ENCODE results near the gene TARS2. TPM values are rescaled to one million over a fixed set of nuclear protein-coding genes. Genes with fewer than 3 reads are reported as not detected.

TARS2 gene
- total and polyA plus RNA-seq, 2 of the 13 experiments (the other 11 are each of a cell fraction or from before 2014, with no cell fraction given): 21.3 to 22.8 TPM

- peak; percentile 81 for TF ChIP-seq ZNF362 (CRISPR knock-in tag; IDR thresholded peaks at IDR 0.05; ENCODE audit: borderline replicate concordance)
- TF ChIP-seq DDIT3 (CRISPR knock-in tag; IDR thresholded peaks at IDR 0.05): no peak
- no peak for TF ChIP-seq ZNF644 (CRISPR knock-in tag; IDR thresholded peaks at IDR 0.05; ENCODE audit: low read depth)
- TF ChIP-seq ZNF224 (CRISPR knock-in tag; IDR thresholded peaks at IDR 0.05): no peak
- no peak for TF ChIP-seq HES4 (CRISPR knock-in tag; IDR thresholded peaks at IDR 0.05; ENCODE audit: borderline replicate concordance)
- TF ChIP-seq ZNF496 (CRISPR knock-in tag; IDR thresholded peaks at IDR 0.05; ENCODE audit: insufficient replicate concordance): no peak
- no peak for TF ChIP-seq PBX3 (CRISPR knock-in tag; IDR thresholded peaks at IDR 0.05; ENCODE audit: borderline replicate concordance)
- TF ChIP-seq ISX (CRISPR knock-in tag; conservative IDR thresholded peaks at IDR 0.05): no peak
- no peak for TF ChIP-seq ZNF260 (CRISPR knock-in tag; IDR thresholded peaks at IDR 0.05; ENCODE audit: borderline replicate concordance, low read depth)
- TF ChIP-seq ZNF646 (CRISPR knock-in tag; IDR thresholded peaks at IDR 0.05): no peak
- peak; percentile 61; the same call in 1 of the 2 replicates for TF ChIP-seq ATF2 (CRISPR knock-in tag; IDR thresholded peaks at IDR 0.05)
- TF ChIP-seq PCBP2 (optimal IDR thresholded peaks at IDR 0.05; ENCODE audit: low read depth, low read length, poor library complexity, severe bottlenecking): no peak
- TF ChIP-seq NFE2L1 (CRISPR knock-in tag; IDR thresholded peaks at IDR 0.05; ENCODE audit: borderline replicate concordance): no peak
- TF ChIP-seq HCFC1 (IDR thresholded peaks at IDR 0.05; ENCODE audit: low read depth, low read length): no peak
- TF ChIP-seq ZNF280B (CRISPR knock-in tag; IDR thresholded peaks at IDR 0.05; ENCODE audit: borderline replicate concordance): no peak
- TF ChIP-seq ZNF263 (CRISPR knock-in tag; IDR thresholded peaks at IDR 0.05): no peak
- peak; percentile 14; the same call in 1 of the 2 replicates for TF ChIP-seq ZMYM4 (CRISPR knock-in tag; IDR thresholded peaks at IDR 0.05)
Measured at GRCh38 chr1:150473659-150474058, 13.6 kb upstream of the TARS2 start (continued).
